ENCODE results near the gene GTF2H1.

The GTF2H1 gene

DNA sequence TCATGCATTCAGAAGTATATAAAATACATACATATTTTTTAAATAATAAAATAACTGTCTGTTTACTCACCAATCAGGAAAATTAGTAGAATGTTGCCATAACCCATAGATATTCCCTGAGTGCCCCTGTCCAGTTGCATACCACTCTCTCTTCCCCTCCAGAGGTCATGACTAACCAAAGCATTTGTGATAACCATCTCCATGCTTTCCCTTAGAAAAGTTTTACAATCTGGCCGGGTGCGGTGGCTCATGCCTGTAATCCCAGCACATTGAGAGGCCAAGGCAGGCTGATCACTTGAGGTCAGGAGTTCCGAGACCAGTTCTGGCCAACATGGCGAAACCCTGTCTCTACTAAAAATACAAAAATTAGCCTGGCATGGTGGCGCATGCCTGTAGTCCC is 38.8 kb downstream of the GTF2H1 start:
- Histone ChIP-seq H3K36me3 (ENCODE audit: control insufficient read depth, insufficient read depth, low read length) (peaks cover 14% of the 10 kb centered on the region), H3K4me3 (replicated peaks; ENCODE audit: low read depth, low read length) (no peak overlapping the region), H3K27me3 (replicated peaks; ENCODE audit: control insufficient read depth, insufficient read depth, low read length) (no peaks in the 10 kb centered on the region)
- TF ChIP-seq, protein P1, sequence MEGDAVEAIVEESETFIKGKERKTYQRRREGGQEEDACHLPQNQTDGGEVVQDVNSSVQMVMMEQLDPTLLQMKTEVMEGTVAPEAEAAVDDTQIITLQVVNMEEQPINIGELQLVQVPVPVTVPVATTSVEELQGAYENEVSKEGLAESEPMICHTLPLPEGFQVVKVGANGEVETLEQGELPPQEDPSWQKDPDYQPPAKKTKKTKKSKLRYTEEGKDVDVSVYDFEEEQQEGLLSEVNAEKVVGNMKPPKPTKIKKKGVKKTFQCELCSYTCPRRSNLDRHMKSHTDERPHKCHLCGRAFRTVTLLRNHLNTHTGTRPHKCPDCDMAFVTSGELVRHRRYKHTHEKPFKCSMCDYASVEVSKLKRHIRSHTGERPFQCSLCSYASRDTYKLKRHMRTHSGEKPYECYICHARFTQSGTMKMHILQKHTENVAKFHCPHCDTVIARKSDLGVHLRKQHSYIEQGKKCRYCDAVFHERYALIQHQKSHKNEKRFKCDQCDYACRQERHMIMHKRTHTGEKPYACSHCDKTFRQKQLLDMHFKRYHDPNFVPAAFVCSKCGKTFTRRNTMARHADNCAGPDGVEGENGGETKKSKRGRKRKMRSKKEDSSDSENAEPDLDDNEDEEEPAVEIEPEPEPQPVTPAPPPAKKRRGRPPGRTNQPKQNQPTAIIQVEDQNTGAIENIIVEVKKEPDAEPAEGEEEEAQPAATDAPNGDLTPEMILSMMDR (IDR thresholded peaks at IDR 0.05; ENCODE audit: insufficient read depth, low read length, poor library complexity, severe bottlenecking), result no peak
- no peak for DNase-seq (ENCODE audit: extremely low read depth, insufficient read length)

DNA sequence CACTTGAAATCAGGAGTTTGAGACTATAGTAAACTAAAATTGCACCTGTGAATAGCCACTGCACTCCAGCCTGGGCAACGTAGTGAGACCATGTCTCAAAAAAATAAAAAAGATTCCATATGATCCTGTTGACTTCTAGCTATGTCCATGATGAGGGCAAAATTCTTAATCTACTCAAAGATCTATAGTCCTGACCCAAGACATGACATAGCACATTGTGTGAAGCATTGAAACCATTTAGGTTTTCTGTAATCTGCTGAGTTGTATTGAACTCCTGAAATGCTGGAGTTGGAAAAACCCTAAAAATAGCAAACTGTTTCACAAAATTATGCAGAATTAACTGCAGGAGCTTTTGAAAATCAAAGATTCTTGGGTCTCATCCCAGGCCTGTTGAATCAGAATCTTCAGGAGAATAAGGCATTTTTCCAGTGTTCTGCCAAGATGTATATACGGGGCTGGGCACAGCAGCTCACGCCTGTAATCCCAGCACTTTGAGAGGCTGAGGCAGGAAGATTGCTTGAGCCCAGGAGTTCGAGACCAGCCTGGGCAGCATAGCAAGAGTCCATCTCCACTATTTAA is 42.2 kb downstream of the GTF2H1 start:
- no peaks in the 10 kb centered on the region for H3K27me3 ChIP-seq (replicated peaks; ENCODE audit: control insufficient read depth, insufficient read depth, low read length)
- H3K36me3 ChIP-seq (ENCODE audit: control insufficient read depth, insufficient read depth, low read length), result peaks cover 13% of the 10 kb centered on the region
- TF ChIP-seq, protein P1 (IDR thresholded peaks at IDR 0.05; ENCODE audit: insufficient read depth, low read length, poor library complexity, severe bottlenecking), result no peak
- no peak overlapping the region for H3K4me3 ChIP-seq (replicated peaks; ENCODE audit: low read depth, low read length)
- DNase-seq (ENCODE audit: extremely low read depth, insufficient read length), result no peak

DNA sequence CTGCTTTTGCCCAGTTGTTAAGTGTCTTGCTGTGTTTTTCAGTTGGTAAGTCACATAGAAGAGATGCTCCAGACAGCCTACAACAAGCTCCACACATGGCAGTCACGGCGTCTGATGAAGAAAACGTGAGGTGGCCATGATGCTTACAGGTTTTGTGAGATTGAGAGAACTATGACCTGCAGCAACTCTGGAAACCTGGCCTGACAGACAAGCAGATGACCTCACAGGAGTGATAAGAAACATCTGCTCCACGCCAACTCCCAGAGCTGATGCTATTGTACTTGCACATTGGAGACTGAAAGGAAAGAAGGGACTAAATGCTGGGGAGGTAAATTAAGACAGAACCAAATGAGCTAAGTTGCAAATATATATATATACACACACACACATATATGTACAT is 43.4 kb downstream of the GTF2H1 start:
- H3K27me3 ChIP-seq (replicated peaks; ENCODE audit: control insufficient read depth, insufficient read depth, low read length), result no peaks in the 10 kb centered on the region
- peaks cover 10% of the 10 kb centered on the region for H3K36me3 ChIP-seq (ENCODE audit: control insufficient read depth, insufficient read depth, low read length)
- no peak overlapping the region for H3K4me3 ChIP-seq (replicated peaks; ENCODE audit: low read depth, low read length)
- DNase-seq (ENCODE audit: extremely low read depth, insufficient read length), result no peak
- TF ChIP-seq, protein P1 (IDR thresholded peaks at IDR 0.05; ENCODE audit: insufficient read depth, low read length, poor library complexity, severe bottlenecking), result no peak

DNA sequence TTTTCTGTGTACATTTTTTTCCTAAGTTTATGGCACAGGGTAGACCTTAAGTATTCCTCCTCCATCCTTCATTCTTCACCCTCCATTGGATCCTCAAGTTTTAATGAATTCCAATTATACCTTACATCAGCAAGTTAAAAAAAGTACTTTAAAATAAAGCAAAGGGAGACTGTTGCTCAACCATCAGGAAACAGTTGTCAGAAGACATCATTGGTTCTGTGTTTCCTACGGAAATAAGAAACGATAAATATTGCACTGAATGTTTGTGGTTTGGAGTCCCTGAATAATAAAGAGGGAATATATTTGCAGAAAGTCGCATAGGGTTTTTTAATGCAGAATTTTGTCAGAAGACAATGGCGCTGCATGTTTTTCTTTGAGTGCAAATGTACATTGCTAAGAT is 43.9 kb downstream of the GTF2H1 start:
- TF ChIP-seq, protein P1 (IDR thresholded peaks at IDR 0.05; ENCODE audit: insufficient read depth, low read length, poor library complexity, severe bottlenecking), result no peak
- no peak for DNase-seq (ENCODE audit: extremely low read depth, insufficient read length)
- peaks cover 10% of the 10 kb centered on the region for H3K36me3 ChIP-seq (ENCODE audit: control insufficient read depth, insufficient read depth, low read length)
- H3K27me3 ChIP-seq (replicated peaks; ENCODE audit: control insufficient read depth, insufficient read depth, low read length), result no peaks in the 10 kb centered on the region
- no peak overlapping the region for H3K4me3 ChIP-seq (replicated peaks; ENCODE audit: low read depth, low read length)

DNA sequence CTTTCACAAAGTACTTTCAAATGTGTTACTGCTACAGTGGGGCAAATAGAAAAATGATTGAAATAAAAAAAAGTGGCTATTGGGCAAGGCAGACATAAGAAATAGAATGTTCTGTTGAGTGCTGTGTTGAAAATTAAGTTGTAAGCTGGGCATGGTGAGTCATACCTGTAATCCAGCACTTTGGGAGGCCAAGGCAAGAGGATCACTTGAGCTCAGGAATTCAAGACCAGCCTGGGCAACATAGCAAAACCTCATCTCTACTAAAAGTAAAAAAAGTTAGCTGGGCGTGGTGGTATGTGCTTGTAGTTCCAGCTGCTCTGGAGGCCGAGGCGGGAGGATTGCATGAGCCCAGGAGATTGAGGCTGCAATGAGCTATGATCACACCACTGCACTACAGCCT is 45.1 kb downstream of the GTF2H1 start:
- Histone ChIP-seq H3K4me3 (replicated peaks; ENCODE audit: low read depth, low read length) (no peak overlapping the region), H3K36me3 (ENCODE audit: control insufficient read depth, insufficient read depth, low read length) (peaks cover 5% of the 10 kb centered on the region), H3K27me3 (replicated peaks; ENCODE audit: control insufficient read depth, insufficient read depth, low read length) (no peaks in the 10 kb centered on the region)
- DNase-seq (ENCODE audit: extremely low read depth, insufficient read length), result no peak
- TF ChIP-seq, protein P1 (IDR thresholded peaks at IDR 0.05; ENCODE audit: insufficient read depth, low read length, poor library complexity, severe bottlenecking), result no peak

DNA sequence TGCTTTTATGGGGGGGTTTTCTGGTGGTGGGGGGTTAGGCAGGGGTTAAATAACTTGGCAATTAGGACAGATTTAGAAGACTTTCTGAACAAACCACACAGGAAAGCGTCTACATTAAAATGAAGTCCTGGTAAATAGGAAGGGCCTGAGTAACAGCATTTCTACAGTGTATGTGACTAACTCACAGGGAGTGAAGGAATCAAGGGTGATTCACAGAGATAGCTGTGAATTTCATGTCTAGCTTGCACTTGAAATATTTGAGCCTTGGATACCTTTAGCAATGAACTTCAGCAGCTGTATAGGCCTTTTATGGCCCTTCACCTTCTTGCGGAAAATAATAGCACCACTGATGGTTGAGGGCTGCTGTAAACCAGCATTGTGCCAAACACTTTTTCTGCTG is 45.9 kb downstream of the GTF2H1 start:
- Histone ChIP-seq H3K27me3 (replicated peaks; ENCODE audit: control insufficient read depth, insufficient read depth, low read length) (no peaks in the 10 kb centered on the region), H3K4me3 (replicated peaks; ENCODE audit: low read depth, low read length) (no peak overlapping the region), H3K36me3 (ENCODE audit: control insufficient read depth, insufficient read depth, low read length) (peaks cover 5% of the 10 kb centered on the region)
- DNase-seq (ENCODE audit: extremely low read depth, insufficient read length), result no peak
- TF ChIP-seq, protein P1 (IDR thresholded peaks at IDR 0.05; ENCODE audit: insufficient read depth, low read length, poor library complexity, severe bottlenecking), result no peak
